GM18520 (cell line): ENCODE data around the gene FHIT.
"Not testable (repeated sequence)": the region's sequence is repeated elsewhere in the genome, so short reads cannot be mapped to it uniquely, and the experiment has no call there.

ENCODE experiments used
- ATAC-seq: cut with Tn5 transposase; IDR thresholded peaks from one replicate; pipeline ENCODE4 v1.9.1; 2021; ENCODE audit not compliant: unreplicated experiment

The FHIT gene

DNA sequence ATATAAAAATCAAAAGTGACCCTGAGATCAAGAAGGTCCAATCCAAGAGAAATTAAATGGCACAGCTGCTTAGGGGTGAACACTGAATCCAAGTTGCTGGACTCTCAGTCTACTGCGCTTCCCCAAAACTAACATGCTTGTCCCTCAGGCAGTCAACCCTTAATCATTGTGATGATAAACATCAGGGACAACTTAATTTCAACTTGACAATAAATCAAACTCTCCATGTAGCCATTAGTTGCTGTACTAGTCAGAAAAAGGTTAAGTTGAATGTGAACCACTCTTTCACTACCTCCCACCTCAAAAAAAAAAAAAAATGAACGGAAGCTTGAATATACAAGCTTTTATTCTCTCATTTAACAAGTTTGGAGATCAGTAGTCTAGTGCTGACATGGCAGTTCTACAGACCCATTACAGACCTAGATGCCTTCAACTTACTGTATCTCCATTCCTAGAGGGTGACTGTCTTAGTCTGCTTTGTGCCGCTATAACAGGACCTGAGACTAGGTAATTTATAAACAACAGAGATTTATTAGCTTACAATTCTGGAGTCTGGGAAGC lies 185.7 kb downstream of the FHIT start:
- no peak for ATAC-seq

DNA sequence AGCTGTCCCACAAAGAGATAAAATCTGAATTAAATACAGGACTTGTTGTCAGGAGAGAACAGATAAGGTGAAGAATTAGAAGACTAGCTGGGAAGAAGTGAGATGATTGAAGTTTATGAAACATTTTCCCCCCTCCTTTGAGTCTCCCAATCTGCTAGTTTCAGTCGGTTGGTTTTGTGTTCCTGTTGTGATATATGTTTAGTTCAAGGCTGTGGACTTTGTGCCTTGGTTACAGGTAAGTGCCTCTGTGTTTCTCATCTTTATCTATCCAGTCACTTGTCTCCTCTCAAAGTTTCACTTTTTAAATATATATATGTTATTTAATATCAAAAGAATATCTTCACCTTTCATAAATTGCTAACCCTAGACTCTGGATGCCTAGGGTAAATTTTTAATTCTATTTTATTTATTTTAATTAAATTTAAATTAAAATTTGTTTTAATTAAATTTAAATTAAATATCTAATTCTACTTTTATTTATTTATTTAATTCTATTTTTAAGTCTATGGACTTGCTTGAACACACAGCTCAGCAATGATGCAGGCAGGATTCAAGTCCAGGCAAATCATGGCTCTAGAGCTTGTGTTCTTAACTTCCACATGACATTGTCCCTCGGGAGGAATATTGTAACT lies 190.0 kb downstream of the FHIT start:
- no peak for ATAC-seq

DNA sequence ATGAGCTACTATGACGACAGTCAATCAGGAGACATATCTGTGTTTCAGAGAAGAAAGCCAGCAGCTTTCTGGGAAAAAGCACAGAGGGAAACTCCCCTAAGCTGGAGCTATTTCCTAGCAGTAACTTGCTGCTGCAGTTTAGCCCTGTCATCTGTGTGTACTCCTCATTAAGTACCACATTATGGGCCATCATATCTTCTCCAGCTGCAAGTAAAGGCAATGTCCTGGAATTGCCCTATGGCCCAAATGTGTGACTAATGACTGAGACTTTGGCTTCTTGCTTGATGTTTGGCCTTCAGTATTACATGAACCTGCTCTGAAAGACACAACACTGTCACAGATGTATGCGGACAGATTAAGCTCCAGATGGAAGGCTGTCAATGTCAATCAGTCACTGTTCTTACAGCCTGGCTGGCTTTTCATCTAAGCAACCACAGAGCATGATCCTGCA lies 190.8 kb downstream of the FHIT start:
- ATAC-seq, result no peak

DNA sequence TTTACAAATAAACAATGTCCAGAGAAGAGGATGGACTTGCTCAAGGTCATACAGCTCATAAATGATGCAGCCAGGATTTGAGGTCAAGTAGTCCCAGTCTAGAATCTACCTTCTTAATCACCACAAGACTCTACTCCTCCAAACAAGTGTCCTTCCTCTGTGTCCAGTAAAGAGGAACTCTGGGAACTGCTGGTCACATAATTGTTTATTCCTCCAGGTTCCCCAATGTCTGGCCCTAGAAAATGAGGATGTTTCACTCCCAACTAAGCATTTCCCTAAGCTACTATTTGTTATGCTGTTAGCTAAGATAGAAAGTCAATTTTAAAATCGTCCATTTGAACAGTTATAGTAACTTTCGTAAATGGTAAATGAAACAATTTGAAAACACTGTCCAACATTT lies 192.4 kb downstream of the FHIT start:
- ATAC-seq, result no peak

DNA sequence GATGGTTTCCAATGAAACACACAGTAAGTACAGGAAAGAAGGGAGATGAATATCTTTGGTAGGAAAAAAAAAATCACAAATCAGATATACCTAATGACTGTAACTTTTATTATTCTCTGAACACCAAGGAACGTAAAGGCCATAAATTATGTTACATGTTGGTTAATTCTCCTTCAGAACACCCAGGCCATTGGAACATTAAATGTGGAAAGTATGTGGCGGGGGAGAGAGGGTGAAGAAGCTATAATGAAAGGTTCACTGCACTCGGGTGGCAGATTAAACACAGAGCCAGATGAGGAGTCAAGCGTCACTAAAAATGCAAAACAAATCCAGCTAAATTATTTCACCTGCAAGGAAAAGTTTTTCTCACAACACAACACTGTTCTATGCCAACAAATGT lies 193.8 kb downstream of the FHIT start:
- ATAC-seq, result no peak

DNA sequence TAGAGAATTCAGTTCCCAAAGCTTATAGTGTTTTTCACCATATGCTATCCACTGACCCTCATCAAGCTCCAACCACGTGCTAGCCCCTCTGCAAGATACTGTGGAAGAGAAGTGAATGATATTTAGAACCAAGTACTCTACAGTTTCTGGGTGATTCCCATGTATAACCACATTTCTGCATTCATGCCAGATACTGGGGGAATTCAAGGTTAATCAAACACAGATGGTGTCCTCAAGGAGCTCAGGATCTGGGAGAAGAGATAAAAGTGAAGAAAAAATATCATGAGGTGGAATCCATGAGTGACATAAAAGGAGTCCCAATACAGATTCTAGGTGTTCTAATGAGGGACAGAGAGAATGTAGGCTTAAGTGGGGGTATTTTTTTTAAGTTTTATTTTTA lies 195.8 kb downstream of the FHIT start:
- ATAC-seq, result no peak

DNA sequence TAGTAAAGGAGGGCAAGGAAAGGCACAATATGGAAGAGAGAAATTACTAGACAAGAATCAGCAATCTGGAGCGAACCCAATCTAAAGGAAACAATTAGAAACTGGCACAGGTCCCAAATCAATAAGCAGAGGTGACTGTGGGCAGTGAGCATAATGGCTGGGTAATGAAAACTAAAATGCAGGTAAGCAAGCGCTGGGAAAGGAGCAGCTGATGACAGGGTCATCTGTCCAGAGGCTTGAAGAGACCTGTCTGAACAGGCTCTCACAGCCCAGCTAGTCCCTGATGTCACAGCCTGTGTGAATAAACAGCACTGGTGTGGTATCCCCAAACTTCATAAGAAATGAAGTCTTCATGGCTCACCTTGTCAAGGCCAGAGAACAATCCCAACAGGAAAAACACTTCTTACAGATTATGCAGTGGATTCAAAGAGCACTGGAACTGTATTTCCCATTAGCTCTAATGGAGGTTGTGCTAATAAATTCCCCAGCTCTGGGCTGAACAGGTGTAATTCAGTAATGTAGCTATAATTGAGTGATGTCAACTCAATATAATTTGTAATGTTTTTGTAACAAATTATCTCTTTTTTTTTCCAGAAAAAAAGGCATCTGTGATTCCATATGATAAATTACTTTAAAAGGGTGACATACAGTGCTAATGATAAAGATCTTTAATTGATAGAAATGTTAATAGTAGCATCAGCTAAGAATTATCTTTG lies 197.3 kb downstream of the FHIT start:
- ATAC-seq, result no peak

DNA sequence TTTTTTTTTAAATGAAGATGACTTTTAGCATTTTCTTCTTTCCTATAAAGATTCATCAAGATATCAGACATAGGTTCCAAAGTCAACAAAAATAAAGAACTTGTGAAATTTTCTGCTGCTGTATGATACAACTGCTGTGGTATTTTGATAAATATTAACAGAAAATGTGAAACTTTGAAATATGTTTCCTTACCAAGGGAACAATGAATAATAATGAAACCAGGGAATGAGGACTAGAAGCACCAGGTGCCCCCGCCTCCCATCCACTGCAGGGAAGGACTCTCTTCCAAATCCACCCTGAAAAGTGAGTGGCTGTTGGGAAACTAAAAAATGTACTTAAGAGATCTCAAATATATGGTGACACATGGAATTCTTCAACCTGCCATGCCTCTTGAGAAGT lies 198.4 kb downstream of the FHIT start:
- no peak for ATAC-seq

DNA sequence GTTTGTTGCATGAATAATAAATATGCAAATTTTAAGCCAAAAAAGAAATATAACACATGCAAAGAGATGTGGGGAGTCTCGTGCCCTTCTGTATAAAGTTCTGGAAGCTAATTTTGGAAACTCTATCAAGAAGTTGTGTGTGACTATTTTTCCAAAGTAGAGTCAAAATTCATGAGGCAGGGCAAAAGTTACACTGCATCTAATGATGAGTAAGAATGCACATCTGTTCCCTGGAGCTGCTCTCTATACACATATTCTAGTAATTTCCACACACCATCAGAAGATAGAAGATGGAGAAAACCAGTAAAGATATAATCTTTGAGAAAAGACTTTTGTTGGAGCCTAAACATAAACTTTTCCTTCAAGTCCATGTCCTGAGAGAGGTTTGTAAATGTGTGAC lies 199.6 kb downstream of the FHIT start:
- no peak for ATAC-seq

DNA sequence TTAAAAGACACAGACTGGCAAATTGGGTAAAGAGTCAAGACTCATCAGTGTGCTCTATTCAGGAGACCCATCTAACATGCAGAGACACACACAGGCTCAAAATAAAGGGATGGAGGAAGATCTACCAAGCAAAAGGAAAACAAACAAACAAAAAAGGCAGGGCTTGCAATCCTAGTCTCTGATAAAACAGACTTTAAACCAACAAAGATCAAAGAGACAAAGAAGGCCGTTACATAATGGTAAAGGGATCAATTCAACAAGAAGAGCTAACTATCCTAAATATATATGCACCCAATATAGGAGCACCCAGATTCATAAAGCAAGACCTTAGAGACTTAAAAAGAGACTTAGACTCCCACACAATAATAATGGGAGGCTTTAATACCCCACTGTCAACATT lies 206.1 kb downstream of the FHIT start:
- not testable (repeated sequence) for ATAC-seq

DNA sequence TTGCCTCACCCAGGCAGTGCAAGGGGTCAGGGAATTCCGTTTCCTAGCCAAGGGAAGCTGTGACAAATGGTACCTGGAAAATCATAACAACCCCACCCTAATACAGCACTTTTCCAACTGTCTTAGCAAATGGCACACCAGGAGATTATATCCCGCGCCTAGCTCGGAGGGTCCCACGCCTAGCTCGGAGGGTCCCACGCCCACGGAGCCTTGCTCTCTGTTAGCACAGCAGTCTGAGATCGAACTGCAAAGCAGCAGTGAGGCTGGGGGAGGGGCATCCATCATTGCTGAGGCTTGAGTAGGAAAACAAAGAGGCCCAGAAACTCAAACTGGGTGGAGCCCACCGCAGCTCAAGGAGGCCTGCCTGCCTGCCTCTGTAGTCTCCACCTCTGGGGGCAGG lies 208.1 kb downstream of the FHIT start:
- ATAC-seq, result no peak

DNA sequence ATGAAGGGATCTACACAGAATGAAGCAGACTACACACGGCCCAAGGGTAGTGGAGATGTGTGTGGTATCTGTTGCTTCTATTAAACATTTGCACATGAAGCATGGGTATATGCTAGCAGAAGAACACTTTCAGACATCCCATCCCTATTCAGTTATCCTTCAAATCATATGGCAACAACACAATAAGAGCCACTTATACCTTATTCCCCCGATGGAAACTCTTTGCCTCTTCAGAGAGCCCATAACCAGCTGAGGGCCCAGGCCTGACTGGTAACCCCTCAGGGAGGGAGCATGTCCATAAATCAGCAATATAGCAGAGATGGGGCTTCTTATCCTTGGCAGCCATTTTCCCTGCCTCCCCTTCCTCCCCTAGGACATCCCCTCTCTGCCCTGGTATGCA lies 210.6 kb downstream of the FHIT start:
- no peak for ATAC-seq

DNA sequence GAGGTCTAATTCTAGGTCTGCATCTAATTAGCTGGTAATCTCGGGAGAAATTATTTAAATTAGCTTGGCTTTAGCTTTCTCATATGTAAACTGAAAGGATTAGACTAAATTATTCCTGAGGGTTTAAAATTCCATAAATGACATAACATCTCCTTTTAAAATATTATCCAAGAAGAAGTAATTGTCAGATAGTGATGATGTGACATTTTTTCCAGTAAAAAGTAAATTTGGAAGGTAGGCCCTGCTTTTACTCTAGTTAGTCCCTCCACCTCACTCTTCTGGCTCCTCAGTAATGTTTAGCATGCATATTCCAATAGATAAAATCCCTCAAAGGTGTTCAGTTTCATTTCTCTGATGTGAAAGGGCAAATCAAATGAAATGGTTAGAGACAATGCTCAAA lies 215.7 kb downstream of the FHIT start:
- ATAC-seq, result no peak

DNA sequence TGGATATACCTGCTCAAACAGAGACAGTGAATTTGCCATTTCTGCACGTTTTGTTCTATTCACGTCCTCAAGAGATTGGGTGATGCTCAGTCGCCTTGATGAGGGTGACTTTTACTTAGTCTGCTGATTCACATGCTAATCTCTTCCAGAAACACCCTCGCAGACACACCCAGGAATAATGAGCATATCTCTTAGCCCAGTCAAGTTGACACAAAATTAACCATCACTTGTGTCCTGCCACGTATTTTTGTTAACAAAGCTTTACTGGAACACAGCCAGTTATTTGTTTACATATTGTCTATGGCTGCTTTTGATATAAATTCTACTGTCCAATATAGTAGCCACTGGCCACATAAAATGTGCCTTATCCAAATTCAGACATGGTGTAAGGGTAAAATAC lies 218.3 kb downstream of the FHIT start:
- no peak for ATAC-seq

DNA sequence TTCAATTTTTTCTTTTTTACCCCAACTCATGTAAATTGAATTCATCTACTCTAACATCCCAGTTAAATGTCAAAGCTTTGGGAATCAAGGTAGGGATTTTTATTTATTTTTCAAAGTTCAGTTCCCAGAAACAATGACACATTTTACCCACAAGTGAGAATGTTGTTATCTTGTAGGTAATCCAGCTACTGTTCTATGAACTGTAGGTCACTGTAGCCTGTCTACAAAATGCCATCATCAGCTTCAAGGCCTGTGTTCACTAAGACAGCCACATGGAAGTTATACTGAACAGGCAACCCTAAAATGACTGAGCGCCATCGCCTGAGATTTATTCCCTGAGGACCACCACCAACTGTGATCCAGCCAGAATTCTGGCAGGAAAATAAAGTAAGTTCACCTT lies 219.7 kb downstream of the FHIT start:
- no peak for ATAC-seq

DNA sequence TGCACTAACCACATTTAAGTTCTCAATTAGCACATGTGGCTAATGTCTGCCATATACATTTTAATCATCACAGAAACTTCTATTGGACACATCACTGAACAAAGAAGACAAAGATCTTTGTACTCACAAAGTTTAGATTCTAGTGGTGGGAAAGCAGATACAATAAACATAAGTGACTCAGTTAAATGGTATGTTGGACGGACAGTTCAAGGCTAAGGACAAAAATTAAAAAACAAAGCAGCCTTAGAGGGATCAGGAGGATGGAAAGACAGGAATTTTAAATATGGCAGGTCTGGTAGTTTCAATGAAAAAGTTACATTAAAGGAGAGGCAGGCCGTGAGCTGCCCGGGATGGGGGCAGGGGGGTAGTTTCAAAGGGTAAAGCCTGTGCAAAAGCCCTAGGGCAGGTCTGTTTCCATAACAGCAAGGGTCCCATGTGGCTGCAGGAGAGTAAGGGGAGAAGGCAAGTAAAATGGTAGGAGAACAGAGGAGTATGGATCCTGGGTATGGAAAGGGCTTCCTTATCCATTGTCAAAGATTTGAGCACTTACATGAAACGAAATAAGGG lies 220.7 kb downstream of the FHIT start:
- ATAC-seq, result no peak

DNA sequence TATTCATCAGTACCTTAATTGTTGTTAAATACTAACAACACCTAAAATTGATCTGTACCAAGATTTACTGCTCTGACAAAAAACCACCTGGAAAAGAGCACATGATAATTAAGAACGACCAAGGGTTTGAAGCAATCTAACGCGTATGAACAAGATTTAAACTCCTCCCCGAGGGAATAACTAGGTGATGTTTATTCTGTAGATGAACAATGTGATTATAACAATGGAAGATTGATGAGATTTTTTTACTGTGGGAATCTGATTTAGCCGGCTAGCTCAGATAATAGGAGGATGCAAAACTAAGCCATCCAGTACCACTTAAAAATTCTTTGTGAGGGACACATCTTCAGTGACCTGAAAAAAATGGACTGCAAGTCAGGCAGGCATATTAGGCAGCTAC lies 222.1 kb downstream of the FHIT start:
- ATAC-seq, result no peak

DNA sequence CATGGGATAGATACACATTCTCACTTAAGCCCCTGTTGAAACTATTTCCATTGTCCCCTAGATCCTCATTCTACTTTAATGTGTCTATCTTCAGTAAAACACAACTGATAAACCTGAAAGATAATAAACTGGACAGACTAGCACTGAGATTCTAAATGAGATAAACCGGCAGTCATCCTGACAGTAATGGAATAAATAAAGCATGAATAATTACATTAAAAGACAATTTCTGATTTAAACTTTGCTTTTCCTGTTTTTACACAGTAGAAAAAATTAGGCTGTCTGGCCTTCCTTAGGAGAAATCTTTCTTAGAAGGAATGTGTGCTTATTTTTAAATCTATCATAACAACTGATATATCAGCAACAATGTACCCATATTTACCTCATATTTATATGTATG lies 232.4 kb downstream of the FHIT start:
- no peak for ATAC-seq

DNA sequence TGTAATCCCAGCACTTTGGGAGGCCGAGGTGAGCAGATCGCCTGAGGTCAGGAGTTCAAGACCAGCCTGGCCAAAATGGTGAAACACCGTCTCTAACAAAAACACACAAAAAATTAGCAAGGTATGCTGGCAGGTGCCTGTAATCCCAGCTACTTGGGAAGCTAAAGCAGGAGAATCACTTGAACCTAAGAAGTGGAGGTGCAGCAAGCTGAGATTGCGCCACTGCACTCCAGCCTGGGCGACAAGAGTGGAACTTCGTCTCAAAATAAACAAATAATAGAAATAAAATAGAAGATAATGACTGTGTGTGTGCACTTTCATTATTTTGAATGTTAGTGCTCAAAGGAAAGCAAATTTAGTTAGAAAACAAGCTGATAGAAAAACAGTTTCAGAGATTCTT lies 234.2 kb downstream of the FHIT start:
- ATAC-seq, result not testable (repeated sequence)

DNA sequence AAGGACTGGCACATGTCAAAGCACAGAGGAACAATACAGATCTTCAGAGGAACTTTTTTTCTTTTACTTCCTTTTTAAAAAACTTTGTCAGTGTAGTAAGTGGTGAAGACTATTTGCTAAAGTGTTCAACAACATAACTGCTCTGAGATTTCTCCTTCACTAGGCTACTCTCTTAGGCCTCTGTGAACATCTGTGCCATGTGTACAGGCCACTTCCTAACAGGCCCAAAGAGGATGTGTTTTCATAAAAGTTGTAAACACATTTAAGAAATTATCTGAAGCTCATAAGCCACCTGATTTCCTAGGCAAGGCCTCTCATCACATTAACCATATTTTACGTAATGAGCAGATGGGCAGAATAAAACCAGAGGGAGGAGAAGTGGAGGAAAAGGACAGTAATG lies 235.4 kb downstream of the FHIT start:
- no peak for ATAC-seq

DNA sequence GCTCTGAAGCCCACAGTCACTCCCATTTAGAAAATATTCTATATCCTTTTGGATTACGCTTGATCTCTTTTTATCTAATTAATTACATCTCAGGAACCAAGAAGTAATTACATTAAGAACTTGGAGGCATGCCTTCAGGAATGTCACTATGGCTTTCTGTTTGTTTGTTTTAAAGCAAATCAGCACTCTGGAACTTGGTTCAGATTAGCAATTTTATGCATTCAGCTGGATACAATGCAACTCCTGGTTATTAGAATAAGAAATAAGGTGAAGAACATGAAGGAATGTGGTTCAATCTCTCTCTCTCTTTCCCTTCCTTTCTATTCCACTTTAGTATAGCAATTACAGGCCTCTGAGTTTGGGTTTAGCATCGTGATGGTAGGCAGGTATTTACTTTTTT lies 235.8 kb downstream of the FHIT start:
- no peak for ATAC-seq

DNA sequence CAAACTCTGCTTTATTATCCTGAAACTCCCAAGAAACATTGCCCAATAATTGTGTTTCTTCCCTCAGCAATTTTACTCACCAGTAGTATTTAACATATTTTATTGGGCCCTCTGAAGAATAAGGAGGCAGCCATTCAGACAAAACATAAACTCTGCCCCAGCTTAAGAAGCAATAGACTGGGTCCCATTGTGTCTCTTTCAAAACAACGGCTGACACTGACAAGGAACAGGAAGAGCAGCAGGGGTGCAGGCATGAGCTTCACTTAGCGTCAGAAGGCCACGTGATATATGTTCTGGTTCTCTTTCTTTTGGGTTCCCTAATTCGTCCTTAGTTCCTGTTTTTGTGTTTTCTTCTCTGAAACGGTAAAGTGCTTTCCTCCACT lies 242.3 kb downstream of the FHIT start:
- no peak for ATAC-seq
